ENCODE data around the gene PCDHAC2.

Gene PCDHAC2

DNA sequence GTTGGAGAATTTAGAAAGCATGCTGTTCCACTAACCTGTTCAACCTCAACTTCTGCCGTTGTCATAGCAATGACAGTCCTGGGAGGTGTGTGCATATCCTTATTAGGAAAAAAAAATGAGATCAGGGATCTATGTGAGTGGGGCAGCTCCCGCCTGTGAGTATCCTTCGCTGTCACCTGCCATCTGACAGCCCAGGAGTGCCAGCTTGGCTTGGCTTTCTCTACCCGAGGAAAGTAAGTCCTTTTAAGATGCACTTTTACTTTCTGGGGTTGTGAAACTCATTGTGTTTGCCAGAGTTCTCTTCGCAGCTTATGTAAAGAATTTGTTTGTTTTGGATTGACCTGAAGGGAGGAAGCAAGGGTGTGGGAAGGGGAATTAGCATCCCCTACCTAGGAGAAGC lies 21.8 kb downstream of the PCDHAC2 start:
- no peak for DNase-seq

DNA sequence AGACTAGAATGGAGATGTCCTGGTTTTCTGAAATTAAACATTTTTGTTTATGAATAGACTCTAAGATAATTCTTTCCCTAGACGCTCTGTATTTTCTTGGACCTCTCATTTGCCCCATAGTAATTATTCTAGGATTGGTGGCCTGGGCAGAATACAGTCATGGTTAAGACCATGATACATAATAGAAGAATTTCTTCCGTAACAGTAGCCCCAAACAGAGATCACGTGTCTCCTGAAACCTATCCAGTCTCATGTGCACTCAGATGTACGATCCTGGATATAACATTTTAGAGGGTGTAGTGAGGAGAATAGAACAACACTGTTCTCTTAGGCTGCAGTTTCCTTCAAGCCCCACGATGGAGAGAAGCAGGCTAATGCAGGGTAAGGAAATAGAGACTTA lies 22.3 kb downstream of the PCDHAC2 start:
- DNase-seq: no peak

DNA sequence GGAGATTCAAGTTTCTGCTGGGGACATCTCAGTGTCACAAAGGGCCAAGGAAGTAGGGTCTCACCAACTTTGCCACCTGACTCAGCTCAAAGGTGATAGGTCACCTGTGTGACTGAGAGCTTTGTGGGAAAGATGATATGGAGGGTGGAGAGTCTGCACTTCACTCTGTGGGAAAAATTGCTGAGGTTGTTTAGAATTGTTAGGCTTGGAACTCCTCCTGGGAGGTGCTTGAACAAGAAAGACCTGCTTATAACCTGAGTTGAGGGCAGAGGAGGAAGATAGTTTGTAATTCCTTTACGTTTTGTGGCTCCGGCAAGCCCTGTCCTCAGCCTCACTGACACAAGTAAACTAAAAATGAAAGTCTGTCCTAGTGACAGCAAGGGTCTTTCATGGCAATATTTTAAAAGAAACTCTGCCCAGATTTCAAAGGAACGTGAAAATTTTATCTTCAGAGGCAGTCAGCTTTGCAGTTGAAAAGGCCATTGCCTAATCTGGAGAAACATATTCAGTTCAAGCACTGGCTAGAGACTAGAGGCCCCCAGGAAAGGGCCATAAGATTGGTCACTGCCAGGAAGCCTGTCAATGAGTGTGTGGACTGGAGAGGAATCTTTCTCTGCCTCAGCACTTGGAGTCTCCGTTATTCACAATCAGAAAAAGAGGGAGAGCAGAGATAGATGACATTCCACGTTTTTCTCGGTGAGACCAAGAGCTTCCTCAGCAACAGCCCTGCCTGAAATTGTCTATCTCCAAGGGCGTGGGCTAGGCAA lies 23.2 kb downstream of the PCDHAC2 start:
- DNase-seq: no peak

DNA sequence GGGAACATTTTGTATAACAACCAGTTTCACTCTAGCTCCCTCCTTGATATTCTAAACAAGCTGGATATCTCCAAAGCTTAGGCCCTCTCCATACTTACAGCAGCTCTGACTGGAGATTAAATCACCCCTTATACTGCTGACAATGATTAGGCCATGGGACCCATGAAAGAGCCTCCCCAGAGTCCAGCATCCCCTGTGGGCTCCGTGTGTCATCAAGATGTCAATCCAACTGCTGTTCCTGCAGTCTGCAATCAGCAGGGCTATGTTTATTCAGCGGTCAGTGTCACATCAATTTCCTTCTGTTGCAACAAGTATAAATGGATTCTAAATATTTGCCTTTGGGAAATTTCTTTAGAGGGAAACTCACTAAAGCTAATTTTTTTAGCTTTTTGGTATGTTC lies 26.6 kb downstream of the PCDHAC2 start:
- DNase-seq: no peak

GRCh38 chr5:140996060-140996459 lies 29.8 kb downstream of the PCDHAC2 start:
- DNase-seq: no peak

DNA sequence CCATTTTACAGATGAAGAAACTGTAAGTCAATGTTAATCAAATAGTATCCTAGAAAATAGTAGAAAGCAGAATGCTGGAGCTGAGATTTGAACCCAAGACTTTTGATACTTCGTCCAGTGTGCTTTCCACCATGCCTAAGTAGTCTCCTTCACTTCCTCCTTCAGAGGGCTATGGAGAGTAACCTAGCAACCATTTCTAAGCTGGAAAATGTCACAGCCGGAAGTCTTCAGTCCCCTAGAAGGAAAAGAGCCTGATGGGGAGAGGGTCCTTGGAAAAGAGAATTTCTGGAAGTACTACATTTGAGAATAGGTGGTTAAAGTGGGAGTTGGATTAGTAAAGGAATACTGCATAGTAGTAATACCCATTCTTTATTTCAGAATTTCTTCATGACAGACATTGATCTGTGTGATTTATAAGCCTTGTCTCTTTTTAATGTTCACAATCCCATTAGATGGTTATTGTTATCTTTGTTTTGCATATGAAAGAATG lies 32.7 kb downstream of the PCDHAC2 start:
- no peak for DNase-seq

DNA sequence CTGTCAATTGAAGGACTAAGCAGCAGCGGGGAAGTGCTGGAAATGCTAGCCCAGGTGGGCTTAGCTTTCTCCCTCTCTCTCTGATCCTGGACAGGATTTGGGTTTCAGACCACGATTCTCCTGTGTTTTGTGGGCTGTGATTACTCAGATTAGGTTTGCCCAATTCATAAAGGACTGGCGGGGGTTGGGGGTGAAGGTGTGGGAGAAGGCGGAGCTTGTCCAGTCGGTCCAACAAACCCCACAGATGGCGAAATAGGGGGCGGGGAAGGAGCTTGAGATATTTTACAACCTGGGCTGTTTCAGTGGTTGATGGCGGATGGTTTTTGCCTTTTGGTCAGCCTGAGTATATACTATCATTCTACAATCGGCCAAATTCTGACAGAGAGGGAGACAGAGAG lies 35.2 kb downstream of the PCDHAC2 start:
- DNase-seq: no peak

DNA sequence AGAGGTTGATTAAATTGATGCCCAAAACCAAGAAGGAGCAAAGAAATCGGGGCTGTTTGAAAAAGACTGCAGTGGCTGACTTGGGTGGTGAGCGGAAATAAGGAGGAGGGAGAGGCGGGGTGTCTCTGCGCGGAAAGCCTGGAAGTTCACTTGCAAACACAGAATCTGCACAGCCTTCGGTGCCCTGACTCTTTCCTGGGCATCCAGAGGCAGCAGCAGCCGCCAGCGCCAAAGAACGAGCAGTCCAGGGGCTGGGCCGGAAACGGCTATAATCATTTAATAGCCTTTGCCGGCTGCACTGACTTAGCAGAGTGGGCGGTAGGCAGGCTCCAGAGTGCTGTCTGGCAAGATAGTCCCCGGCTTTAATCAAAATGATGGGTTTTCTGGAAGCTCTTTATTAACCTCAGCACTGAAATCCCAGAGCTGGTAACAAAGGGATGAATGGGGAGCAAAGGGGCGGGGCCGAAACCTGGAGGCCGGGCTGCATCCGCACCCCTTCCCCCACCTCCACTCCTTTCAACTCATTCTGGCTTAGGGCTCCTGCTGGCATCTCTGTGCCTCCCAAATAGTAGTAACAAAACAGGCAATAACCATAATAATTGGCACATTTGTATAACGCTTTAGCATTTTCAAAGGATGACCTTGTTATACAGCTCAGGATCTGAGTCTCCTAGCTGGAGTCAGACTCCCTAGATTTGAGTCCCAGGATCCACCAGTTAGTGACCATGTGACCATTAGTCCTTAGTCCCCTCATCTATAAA lies 35.7 kb downstream of the PCDHAC2 start:
- no peak for DNase-seq

DNA sequence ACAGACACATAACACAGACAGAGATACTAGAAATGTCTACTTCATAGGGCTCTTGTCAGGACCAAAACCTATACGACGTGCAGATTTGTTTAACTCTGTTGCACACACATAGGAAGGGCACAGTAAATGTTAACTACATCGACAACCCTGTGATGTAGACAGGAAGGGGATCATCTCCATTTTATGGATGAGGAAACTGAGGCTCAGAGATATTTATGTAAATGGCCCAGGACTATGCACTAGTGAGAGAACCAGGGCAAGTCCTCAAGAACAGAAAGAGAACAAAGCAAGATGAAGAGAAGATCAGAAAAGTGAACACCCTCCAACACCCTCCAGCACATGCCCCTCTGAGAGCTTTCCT lies 36.3 kb downstream of the PCDHAC2 start:
- DNase-seq: no peak

GRCh38 chr5:141003031-141003430 lies 36.8 kb downstream of the PCDHAC2 start:
- no peak for DNase-seq

- DNase-seq: no peak
These were observed 37.7 kb downstream of the PCDHAC2 start for GRCh38 chr5:141003791-141004611.

GRCh38 chr5:141007791-141008190 lies 41.5 kb downstream of the PCDHAC2 start:
- no peak for DNase-seq

DNA sequence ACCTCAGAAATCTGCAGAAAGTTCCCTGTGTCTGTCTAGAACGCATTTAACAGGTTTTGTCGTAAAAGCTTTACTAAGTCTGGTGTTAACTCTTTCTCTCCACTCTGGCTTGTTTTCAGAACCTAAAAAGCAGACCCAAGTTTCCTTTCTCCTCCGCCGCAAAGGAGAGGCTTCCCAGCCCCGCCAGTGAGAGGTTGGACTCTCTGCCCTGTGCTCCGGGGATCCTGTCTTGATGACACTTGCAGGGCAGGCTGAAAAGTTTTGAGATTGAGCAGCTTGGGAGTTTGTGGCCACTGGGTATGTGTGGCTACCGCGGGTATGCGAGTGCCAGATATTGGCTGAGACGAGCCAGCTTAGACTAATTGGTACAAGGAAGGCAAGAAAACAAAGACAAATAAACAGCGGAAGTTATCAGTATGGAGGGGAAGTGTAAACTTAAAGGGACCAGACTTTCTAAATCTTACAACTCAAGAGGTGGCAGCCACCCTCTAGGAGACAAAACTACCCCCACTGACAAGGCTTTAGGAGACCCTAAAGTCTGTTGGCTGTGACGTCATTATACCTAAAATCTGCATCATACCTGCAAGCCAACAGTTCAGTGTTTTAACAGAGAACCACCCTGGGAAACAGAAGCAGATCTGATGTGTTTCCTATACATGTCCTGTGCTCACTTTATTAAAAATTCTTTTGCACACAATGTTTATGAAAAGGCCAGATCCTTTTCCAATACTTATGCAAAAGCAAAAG lies 43.9 kb downstream of the PCDHAC2 start:
- DNase-seq: no peak

- DNase-seq: no peak
These were observed 51.7 kb downstream of the PCDHAC2 start for GRCh38 chr5:141017943-141018342.

Data from CD4-positive, alpha-beta T cell treated with Interleukin-12 subunit alpha and Interleukin-12 subunit beta, for 1 hour (primary cell).